HFFc6 (cell line): ENCODE data around the gene CHODL. TPM values are rescaled to one million over a fixed set of nuclear protein-coding genes. Genes with fewer than 3 reads are reported as not detected.

Source experiments
- DNase-seq: peaks from one replicate; pipeline ENCODE4 v3.0.0-alpha.2; 2018
- H3K27ac Mint-ChIP-seq: 2 replicates; pipeline ENCODE4 v1.8.0; 2020; ENCODE audit warnings: mild to moderate bottlenecking, mixed read lengths
- H3K27me3 Mint-ChIP-seq: 2 replicates; pipeline ENCODE4 v1.8.0; 2021; ENCODE audit warnings: mild to moderate bottlenecking, moderate library complexity, mixed read lengths; ENCODE audit not compliant: insufficient read depth
- H3K36me3 Mint-ChIP-seq: 2 replicates; pipeline ENCODE4 v1.8.0; 2021; ENCODE audit warnings: low read depth, mixed read lengths
- H3K4me1 Mint-ChIP-seq: 2 replicates; pipeline ENCODE4 v1.8.0; 2020; ENCODE audit warnings: low read depth, mixed read lengths
- H3K4me3 Mint-ChIP-seq: 2 replicates; pipeline ENCODE4 v1.8.0; 2020; ENCODE audit warnings: mild to moderate bottlenecking, moderate library complexity, mixed read lengths
- H3K9me3 Mint-ChIP-seq: 2 replicates; pipeline ENCODE4 v1.8.0; 2020; ENCODE audit warnings: mild to moderate bottlenecking, mixed read lengths
- CTCF ChIP-seq: fragments of 200-600 bp; sonication (generic); IDR thresholded peaks from 2 replicates; pipeline ENCODE4 v1.5.0; 2021; ENCODE audit warnings: antibody characterized with exemption, mild to moderate bottlenecking
- total RNA-seq, 6 experiments: library from RNA; stranded (reverse); fragmentation: NEBNext Ultra II Directional; extraction: Animal tissue kit (Norgen Biotek cat#: 25700); gene quantifications; 2 replicates in 1 of 6; 3 replicates in 5 of 6; pipeline ENCODE4 v1.2.3, GENCODE V29; 2021

Gene CHODL
- total RNA-seq, 6 experiments from 2014 or later = not detected

GRCh38 chr21:18228060-18228739 lies 16.4 kb upstream of the CHODL start:
- TF ChIP-seq CTCF = no peak
- DNase-seq = no peak
- no peaks in the 10 kb centered on the region for H3K36me3 Mint-ChIP-seq
- H3K4me3 Mint-ChIP-seq = no peak overlapping the region
- no peaks in the 10 kb centered on the region for H3K4me1 Mint-ChIP-seq
- H3K27ac Mint-ChIP-seq = no peak overlapping the region
- peaks cover 28% of the 10 kb centered on the region for H3K9me3 Mint-ChIP-seq
- no peaks in the 10 kb centered on the region for H3K27me3 Mint-ChIP-seq

- no peak for TF ChIP-seq CTCF
- Mint-ChIP-seq H3K4me3 (no peak overlapping the region), H3K9me3 (peaks cover 28% of the 10 kb centered on the region), H3K4me1 (no peaks in the 10 kb centered on the region), H3K27ac (no peak overlapping the region), H3K36me3 (no peaks in the 10 kb centered on the region), H3K27me3 (no peaks in the 10 kb centered on the region; the same call in none of the 2 replicates)
- DNase-seq = no peak
Observed at GRCh38 chr21:18235545-18235944, 9.1 kb upstream of the CHODL start.

- H3K27me3 Mint-ChIP-seq = no peaks in the 10 kb centered on the region
- H3K4me3 Mint-ChIP-seq = no peak overlapping the region
- TF ChIP-seq CTCF = no peak
- H3K4me1 Mint-ChIP-seq = no peaks in the 10 kb centered on the region
- H3K36me3 Mint-ChIP-seq = peaks cover 4% of the 10 kb centered on the region; the same call in 1 of the 2 replicates
- no peak overlapping the region for H3K27ac Mint-ChIP-seq
- no peak for DNase-seq
- H3K9me3 Mint-ChIP-seq = peaks cover 27% of the 10 kb centered on the region
Observed at GRCh38 chr21:18245464-18245967, 883 bp downstream of the CHODL start.

GRCh38 chr21:18248171-18248570 lies 3.5 kb downstream of the CHODL start:
- Mint-ChIP-seq H3K4me3 (no peak overlapping the region), H3K36me3 (peaks cover 4% of the 10 kb centered on the region; the same call in 1 of the 2 replicates), H3K27me3 (no peaks in the 10 kb centered on the region), H3K9me3 (peaks cover 17% of the 10 kb centered on the region), H3K27ac (no peak overlapping the region), H3K4me1 (no peaks in the 10 kb centered on the region)
- DNase-seq = no peak
- no peak for TF ChIP-seq CTCF

GRCh38 chr21:18249672-18250071 lies 5.0 kb downstream of the CHODL start:
- Mint-ChIP-seq H3K4me1 (no peaks in the 10 kb centered on the region), H3K4me3 (no peak overlapping the region), H3K27ac (no peak overlapping the region), H3K9me3 (peaks cover 14% of the 10 kb centered on the region; the same call in 1 of the 2 replicates), H3K27me3 (no peaks in the 10 kb centered on the region), H3K36me3 (0 out of 2 replicates have a peak, but pooled peaks cover 4% of the 10 kb centered on the region)
- no peak for TF ChIP-seq CTCF
- no peak for DNase-seq
